OCI-LY7 (cell line): Measurements from ENCODE around the gene CEP72. TPM values are rescaled to one million over a fixed set of nuclear protein-coding genes. Genes with fewer than 3 reads are reported as not detected.
"Not testable (repeated sequence)": the region's sequence is repeated elsewhere in the genome, so short reads cannot be mapped to it uniquely, and the experiment has no call there.

ENCODE experiments used
- BruUV-seq: library from RNA; stranded (reverse); fragments of 400-500 nt; replicated peaks from 2 replicates; lab custom pipeline; 2021; lab: Mats Ljungman, UMichigan
- CTCF ChIA-PET: fragments of 300-600 bp; sonication (Branson Sonifier 250); formaldehyde crosslinking; loops from one replicate; lab custom pipeline; 2022; ENCODE audit warnings: antibody characterized with exemption; ENCODE audit not compliant: unreplicated experiment; lab: Charles Lee
- POLR2A ChIA-PET: fragments of 300-600 bp; sonication (Branson Sonifier 250); formaldehyde crosslinking; loops from one replicate; lab custom pipeline; 2022; ENCODE audit warnings: antibody characterized with exemption; lab: Charles Lee
- DNase-seq: peaks from one replicate; pipeline ENCODE4 v3.0.0-alpha.2; 2015; ENCODE audit warnings: low spot score
- H2AFZ ChIP-seq: fragments of 200-600 bp; sonication (generic), shearing (Covaris generic); 2 replicates; pipeline ENCODE4 v1.6.1; 2014; ENCODE audit warnings: mild to moderate bottlenecking, antibody characterized with exemption, low read length, moderate library complexity
- H3K27ac ChIP-seq: fragments of 200-600 bp; sonication (generic); 2 replicates; pipeline ENCODE4 v1.5.1; 2014; ENCODE audit warnings: mixed run types, low read depth, mild to moderate bottlenecking, moderate library complexity, low read length, inconsistent platforms; ENCODE audit not compliant: poor library complexity, severe bottlenecking
- H3K36me3 ChIP-seq: fragments of 200-600 bp; sonication (generic); 2 replicates; pipeline ENCODE4 v1.6.1; 2014; ENCODE audit warnings: mild to moderate bottlenecking, antibody characterized with exemption, low read length, moderate library complexity, mixed read lengths; ENCODE audit not compliant: insufficient read depth
- H3K4me1 ChIP-seq: fragments of 200-600 bp; sonication (generic); 2 replicates; pipeline ENCODE4 v1.5.1; 2014; ENCODE audit warnings: mild to moderate bottlenecking, low read length; ENCODE audit not compliant: insufficient read depth, poor library complexity, severe bottlenecking
- H3K4me2 ChIP-seq: fragments of 200-600 bp; sonication (generic); 2 replicates; pipeline ENCODE4 v1.6.1; 2014; ENCODE audit warnings: mild to moderate bottlenecking, low read length
- H3K4me3 ChIP-seq: fragments of 200-600 bp; sonication (generic); 2 replicates; pipeline ENCODE4 v1.5.1; 2014; ENCODE audit warnings: mild to moderate bottlenecking, low read depth, low read length; ENCODE audit not compliant: poor library complexity, severe bottlenecking
- H3K79me2 ChIP-seq: fragments of 200-600 bp; sonication (generic); 2 replicates; pipeline ENCODE4 v1.6.1; 2016; ENCODE audit warnings: low read depth, mild to moderate bottlenecking, low read length, moderate library complexity, mixed read lengths; ENCODE audit not compliant: insufficient read depth
- H3K9me2 ChIP-seq: fragments of 200-600 bp; sonication (generic); 2 replicates; pipeline ENCODE4 v1.6.1; 2016; ENCODE audit warnings: mild to moderate bottlenecking, low read length, mixed read lengths; ENCODE audit not compliant: insufficient read depth
- H3K9me3 ChIP-seq: fragments of 200-600 bp; sonication (generic); 2 replicates; pipeline ENCODE4 v1.6.1; 2014; ENCODE audit warnings: mild to moderate bottlenecking, mixed run types, low read length, mixed read lengths
- H4K20me1 ChIP-seq: fragments of 200-600 bp; sonication (generic); 2 replicates; pipeline ENCODE4 v1.6.1; 2014; ENCODE audit warnings: mild to moderate bottlenecking, antibody characterized with exemption, low read length, moderate library complexity, mixed read lengths; ENCODE audit not compliant: insufficient read depth
- intact Hi-C: fragments of 100-400 bp; cut with micrococcal nuclease; formaldehyde crosslinking; loops from one replicate; pipeline ENCODE4 v1.10.0; 2022; ENCODE audit not compliant: unreplicated experiment
- total RNA-seq, 2 experiments: library from RNA; depleted of rRNA in 1 of 2; stranded (reverse); fragments of >200 nt in 1 of 2; shearing (Covaris generic) in 1 of 2; gene quantifications; 2 replicates each; pipeline ENCODE4 v1.2.3, GENCODE V29; 2014 to 2022

CEP72 gene
- total RNA-seq, 2 experiments from 2014 or later = 26.9 to 42.7 TPM

GRCh38 chr5:695475-695874, 83.3 kb downstream of the CEP72 start:
- CTCF ChIA-PET, intact Hi-C loops, BruUV-seq, H3K9me2 ChIP-seq, H3K4me2 ChIP-seq, DNase-seq, H3K27ac ChIP-seq, H2AFZ ChIP-seq, H3K79me2 ChIP-seq, POLR2A ChIA-PET, H4K20me1 ChIP-seq, H3K36me3 ChIP-seq, H3K9me3 ChIP-seq, H3K4me3 ChIP-seq, H3K4me1 ChIP-seq: not testable (repeated sequence)

- H3K79me2 ChIP-seq, H3K4me2 ChIP-seq, H2AFZ ChIP-seq, H3K9me2 ChIP-seq, H3K36me3 ChIP-seq, H3K9me3 ChIP-seq, H3K4me3 ChIP-seq, H3K27ac ChIP-seq, POLR2A ChIA-PET, H3K4me1 ChIP-seq, H4K20me1 ChIP-seq, intact Hi-C loops, CTCF ChIA-PET, DNase-seq, BruUV-seq: not testable (repeated sequence)
Observed at GRCh38 chr5:696191-696590, 84.1 kb downstream of the CEP72 start.

DNA sequence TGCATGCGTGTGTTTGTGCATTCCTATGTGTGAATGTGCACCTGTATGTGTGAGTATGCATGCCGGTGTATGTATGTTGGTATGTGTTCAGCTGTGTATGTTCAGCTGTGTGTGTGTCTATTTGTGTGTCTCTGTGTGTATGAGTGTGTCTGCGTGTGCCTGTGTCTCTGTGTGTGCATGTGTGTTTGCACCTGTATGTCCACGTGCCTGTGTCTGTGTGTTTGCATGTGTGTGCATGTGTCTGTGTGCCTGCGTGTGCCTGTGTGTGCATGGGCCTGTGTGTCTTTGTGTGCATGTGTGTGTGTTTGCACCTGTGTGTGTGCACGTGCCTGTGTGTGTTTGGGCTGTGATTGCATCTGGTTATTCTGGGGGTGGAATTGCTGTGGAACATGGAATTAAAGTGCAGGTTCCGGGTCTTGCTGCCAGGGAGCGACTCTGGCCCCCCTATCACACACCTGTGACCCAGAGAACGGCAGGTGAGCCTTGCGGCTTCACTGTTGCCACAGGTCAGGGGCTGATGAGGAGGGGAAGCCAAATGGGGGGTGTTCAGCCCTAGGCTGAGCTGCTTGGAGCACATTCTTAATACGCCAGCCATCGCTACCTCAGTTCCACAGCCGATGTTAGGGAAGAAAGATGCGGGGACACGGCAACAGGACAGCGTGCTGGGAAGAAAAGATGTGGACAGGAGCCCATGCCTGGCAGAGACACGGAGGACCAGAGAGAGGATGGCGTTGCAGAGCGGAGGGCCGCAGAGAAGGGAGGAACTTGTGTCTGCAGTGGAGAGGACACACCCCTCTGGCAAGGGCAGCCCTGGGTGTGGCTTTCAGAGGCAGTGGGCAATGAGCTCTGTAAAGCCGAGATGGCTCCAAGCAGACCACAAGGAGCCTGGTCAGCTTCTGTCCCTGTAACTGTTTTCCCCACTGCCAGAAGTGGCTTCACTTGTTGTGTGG, 84.9 kb downstream of the CEP72 start:
- intact Hi-C loops, H3K4me1 ChIP-seq, DNase-seq, H3K36me3 ChIP-seq, BruUV-seq, H2AFZ ChIP-seq, H3K9me2 ChIP-seq, CTCF ChIA-PET, H3K4me3 ChIP-seq, H3K4me2 ChIP-seq, H3K9me3 ChIP-seq, POLR2A ChIA-PET, H4K20me1 ChIP-seq, H3K79me2 ChIP-seq, H3K27ac ChIP-seq: not testable (repeated sequence)

Other genes starting within 250 kb of the CEP72 start
- gene EXOC3, start 169.2 kb upstream of the CEP72 start, total RNA-seq (2014; rRNA removed; shearing (Covaris generic)) = 27.4 and 31.0 TPM in 2 replicates
- 58.2 and 58.9 TPM in 2 replicates for gene EXOC3, start 169.2 kb upstream of the CEP72 start, total RNA-seq (2022)
- gene SLC9A3, start 87.9 kb upstream of the CEP72 start, total RNA-seq (2014; rRNA removed; shearing (Covaris generic)) = 4.3 and 6.9 TPM in 2 replicates
- gene SLC9A3, start 87.9 kb upstream of the CEP72 start, total RNA-seq (2022) = 2.0 and 2.7 TPM in 2 replicates
- gene TPPP, start 81.0 kb downstream of the CEP72 start, total RNA-seq (2014; rRNA removed; shearing (Covaris generic)) = not detected in 2 replicates
- not detected in 2 replicates for gene TPPP, start 81.0 kb downstream of the CEP72 start, total RNA-seq (2022)
- not detected in 2 replicates for gene ZDHHC11B, start 172.4 kb downstream of the CEP72 start, total RNA-seq (2014; rRNA removed; shearing (Covaris generic))
- 0.26 and 0.29 TPM in 2 replicates for gene ZDHHC11B, start 172.4 kb downstream of the CEP72 start, total RNA-seq (2022)
- 10.6 and 10.7 TPM in 2 replicates for gene ZDHHC11, start 238.6 kb downstream of the CEP72 start, total RNA-seq (2014; rRNA removed; shearing (Covaris generic))
- 30.0 and 32.0 TPM in 2 replicates for gene ZDHHC11, start 238.6 kb downstream of the CEP72 start, total RNA-seq (2022)